ENCODE measurements around the gene WDR72.

GRCh38 chr15:53752406-53752805, 7.1 kb downstream of the WDR72 start:
- TF ChIP-seq CTCF (IDR thresholded peaks at IDR 0.05; ENCODE audit: low read depth, low read length, missing input control) (no peak), SP1 (IDR thresholded peaks at IDR 0.05) (no peak), JUND (IDR thresholded peaks at IDR 0.05) (no peak), RAD21 (IDR thresholded peaks at IDR 0.05) (no peak), TAF1 (conservative IDR thresholded peaks at IDR 0.05) (no peak), ZBTB33 (IDR thresholded peaks at IDR 0.05) (no peak), YY1 (IDR thresholded peaks at IDR 0.05) (no peak), RXRA (IDR thresholded peaks at IDR 0.05) (no peak), EGR1 (IDR thresholded peaks at IDR 0.05; ENCODE audit: low read depth in 2 of 2) (no peak)

Data from liver (tissue), 3 donors.